ENCODE measurements around the gene ZBTB8OS. TPM values are rescaled to one million over a fixed set of nuclear protein-coding genes. Genes with fewer than 3 reads are reported as not detected.

ZBTB8OS gene
- total RNA-seq, 1 experiment from 2014 or later, result 49.2 TPM

- ChIA-PET CTCF (no interaction called here), RAD21 (ENCODE audit: low non-redundant PET in 1 of 2, low total read pairs in 2 of 2, uncharacterized antibody in 2 of 2, unreplicated experiment in 2 of 2) (no interaction called here), POLR2A (no interaction called here)
- Histone ChIP-seq H3K4me1 (ENCODE audit: control insufficient read depth in 1 of 2, insufficient read depth in 2 of 2, low read length in 2 of 2) (no peaks in the 10 kb centered on the region), H3K9me3 (ENCODE audit: control insufficient read depth in 1 of 2, insufficient read depth in 1 of 2, low read depth in 1 of 2, low read length in 2 of 2) (no peaks in the 10 kb centered on the region), H4K20me1 (ENCODE audit: insufficient read depth) (no peaks in the 10 kb centered on the region), H3K27me3 (ENCODE audit: insufficient read depth, low read length) (no peaks in the 10 kb centered on the region), H3K9me2 (ENCODE audit: insufficient read depth) (no peaks in the 10 kb centered on the region), H2AFZ (ENCODE audit: low read depth, low read length, poor library complexity, severe bottlenecking) (no peak overlapping the region), H3K36me3 (ENCODE audit: control insufficient read depth in 1 of 2, insufficient read depth in 2 of 2, low read length in 2 of 2) (peaks cover 40 to 60% of the 10 kb centered on the region in 2 experiments), H3K4me2 (ENCODE audit: low read length) (no peak overlapping the region), H3K79me2 (ENCODE audit: insufficient read depth, low read length) (no peaks in the 10 kb centered on the region), H3K4me3 (replicated peaks in 1 of 2; ENCODE audit: low read depth in 1 of 2, low read length in 2 of 2) (no peak overlapping the region), H3K9ac (ENCODE audit: low read length) (no peak overlapping the region), H3K27ac (ENCODE audit: low read depth, low read length) (no peak overlapping the region)
- intact Hi-C loops (cut with micrococcal nuclease), result no loop called here
- DNase-seq (ENCODE audit: low read depth, low spot score) (no peak), ATAC-seq (no peak)
- BruUV-seq (replicated peaks), result no TSS peak
- no peak for TF ChIP-seq SRF (IDR thresholded peaks at IDR 0.05; ENCODE audit: low read depth)
Measured at GRCh38 chr1:32684167-32684811, 33.9 kb upstream of the ZBTB8OS start.

GRCh38 chr1:32683397-32683796 lies 33.0 kb upstream of the ZBTB8OS start:
- DNase-seq (ENCODE audit: low read depth, low spot score) (no peak), ATAC-seq (no peak)
- ChIA-PET CTCF (no interaction called here), RAD21 (ENCODE audit: low non-redundant PET in 1 of 2, low total read pairs in 2 of 2, uncharacterized antibody in 2 of 2, unreplicated experiment in 2 of 2) (no interaction called here), POLR2A (no interaction called here)
- H3K4me2 ChIP-seq (ENCODE audit: low read length), result no peak overlapping the region
- H3K27ac ChIP-seq (ENCODE audit: low read depth, low read length), result no peak overlapping the region
- no peak overlapping the region for H3K4me3 ChIP-seq (replicated peaks in 1 of 2; ENCODE audit: low read depth in 1 of 2, low read length in 2 of 2)
- no peaks in the 10 kb centered on the region for H3K27me3 ChIP-seq (ENCODE audit: insufficient read depth, low read length)
- no peaks in the 10 kb centered on the region for H4K20me1 ChIP-seq (ENCODE audit: insufficient read depth)
- H2AFZ ChIP-seq (ENCODE audit: low read depth, low read length, poor library complexity, severe bottlenecking), result no peak overlapping the region
- TF ChIP-seq EZH2 (IDR thresholded peaks at IDR 0.05) (no peak), JUND (IDR thresholded peaks at IDR 0.05) (no peak), MAX (IDR thresholded peaks at IDR 0.05) (no peak), TCF7L2 (IDR thresholded peaks at IDR 0.05; ENCODE audit: borderline replicate concordance, extremely low read depth, insufficient read depth, insufficient read length) (no peak), FOSL1 (IDR thresholded peaks at IDR 0.05; ENCODE audit: low read depth) (no peak), ZFX (IDR thresholded peaks at IDR 0.05) (no peak), RAD21 (IDR thresholded peaks at IDR 0.05; ENCODE audit: low read depth) (no peak), YY1 (IDR thresholded peaks at IDR 0.05; ENCODE audit: extremely low read depth, insufficient replicate concordance, low read depth, low read length) (no peak), EGR1 (IDR thresholded peaks at IDR 0.05; ENCODE audit: low read depth) (no peak), CEBPB (IDR thresholded peaks at IDR 0.05; ENCODE audit: low read depth) (no peak), ZBTB33 (IDR thresholded peaks at IDR 0.05; ENCODE audit: extremely low read depth, insufficient replicate concordance, low read length) (no peak), ZNF274 (IDR thresholded peaks at IDR 0.05; ENCODE audit: low read depth, low read length) (no peak), CBX3 (IDR thresholded peaks at IDR 0.05; ENCODE audit: low read depth) (no peak)
- TF ChIP-seq, protein P1, sequence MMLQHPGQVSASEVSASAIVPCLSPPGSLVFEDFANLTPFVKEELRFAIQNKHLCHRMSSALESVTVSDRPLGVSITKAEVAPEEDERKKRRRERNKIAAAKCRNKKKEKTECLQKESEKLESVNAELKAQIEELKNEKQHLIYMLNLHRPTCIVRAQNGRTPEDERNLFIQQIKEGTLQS (IDR thresholded peaks at IDR 0.05), result no peak
- TF ChIP-seq, protein P2, sequence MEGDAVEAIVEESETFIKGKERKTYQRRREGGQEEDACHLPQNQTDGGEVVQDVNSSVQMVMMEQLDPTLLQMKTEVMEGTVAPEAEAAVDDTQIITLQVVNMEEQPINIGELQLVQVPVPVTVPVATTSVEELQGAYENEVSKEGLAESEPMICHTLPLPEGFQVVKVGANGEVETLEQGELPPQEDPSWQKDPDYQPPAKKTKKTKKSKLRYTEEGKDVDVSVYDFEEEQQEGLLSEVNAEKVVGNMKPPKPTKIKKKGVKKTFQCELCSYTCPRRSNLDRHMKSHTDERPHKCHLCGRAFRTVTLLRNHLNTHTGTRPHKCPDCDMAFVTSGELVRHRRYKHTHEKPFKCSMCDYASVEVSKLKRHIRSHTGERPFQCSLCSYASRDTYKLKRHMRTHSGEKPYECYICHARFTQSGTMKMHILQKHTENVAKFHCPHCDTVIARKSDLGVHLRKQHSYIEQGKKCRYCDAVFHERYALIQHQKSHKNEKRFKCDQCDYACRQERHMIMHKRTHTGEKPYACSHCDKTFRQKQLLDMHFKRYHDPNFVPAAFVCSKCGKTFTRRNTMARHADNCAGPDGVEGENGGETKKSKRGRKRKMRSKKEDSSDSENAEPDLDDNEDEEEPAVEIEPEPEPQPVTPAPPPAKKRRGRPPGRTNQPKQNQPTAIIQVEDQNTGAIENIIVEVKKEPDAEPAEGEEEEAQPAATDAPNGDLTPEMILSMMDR (IDR thresholded peaks at IDR 0.05 in 2 of 3, conservative IDR thresholded peaks at IDR 0.05 in 1 of 3; ENCODE audit: borderline replicate concordance in 1 of 3, insufficient read depth in 1 of 3, low read depth in 2 of 3, low read length in 2 of 3), result no peak
- no peaks in the 10 kb centered on the region for H3K9me2 ChIP-seq (ENCODE audit: insufficient read depth)
- intact Hi-C loops (cut with micrococcal nuclease), result no loop called here
- H3K79me2 ChIP-seq (ENCODE audit: insufficient read depth, low read length), result no peaks in the 10 kb centered on the region
- H3K9me3 ChIP-seq (ENCODE audit: control insufficient read depth in 1 of 2, insufficient read depth in 1 of 2, low read depth in 1 of 2, low read length in 2 of 2), result no peaks in the 10 kb centered on the region
- no peaks in the 10 kb centered on the region for H3K4me1 ChIP-seq (ENCODE audit: control insufficient read depth in 1 of 2, insufficient read depth in 2 of 2, low read length in 2 of 2)
- BruUV-seq (replicated peaks), result no TSS peak
- peaks cover 44 to 62% of the 10 kb centered on the region in 2 experiments for H3K36me3 ChIP-seq (ENCODE audit: control insufficient read depth in 1 of 2, insufficient read depth in 2 of 2, low read length in 2 of 2)
- no peak overlapping the region for H3K9ac ChIP-seq (ENCODE audit: low read length)

All from HCT116 (cell line).